ENCODE results near the gene NPB.
"Not testable (repeated sequence)": the region's sequence is repeated elsewhere in the genome, so short reads cannot be mapped to it uniquely, and the experiment has no call there.

Gene NPB

GRCh38 chr17:81911969-81912368 lies 9.9 kb downstream of the NPB start:
- DNase-seq (ENCODE audit: low read depth in 2 of 2) = no peak

DNA sequence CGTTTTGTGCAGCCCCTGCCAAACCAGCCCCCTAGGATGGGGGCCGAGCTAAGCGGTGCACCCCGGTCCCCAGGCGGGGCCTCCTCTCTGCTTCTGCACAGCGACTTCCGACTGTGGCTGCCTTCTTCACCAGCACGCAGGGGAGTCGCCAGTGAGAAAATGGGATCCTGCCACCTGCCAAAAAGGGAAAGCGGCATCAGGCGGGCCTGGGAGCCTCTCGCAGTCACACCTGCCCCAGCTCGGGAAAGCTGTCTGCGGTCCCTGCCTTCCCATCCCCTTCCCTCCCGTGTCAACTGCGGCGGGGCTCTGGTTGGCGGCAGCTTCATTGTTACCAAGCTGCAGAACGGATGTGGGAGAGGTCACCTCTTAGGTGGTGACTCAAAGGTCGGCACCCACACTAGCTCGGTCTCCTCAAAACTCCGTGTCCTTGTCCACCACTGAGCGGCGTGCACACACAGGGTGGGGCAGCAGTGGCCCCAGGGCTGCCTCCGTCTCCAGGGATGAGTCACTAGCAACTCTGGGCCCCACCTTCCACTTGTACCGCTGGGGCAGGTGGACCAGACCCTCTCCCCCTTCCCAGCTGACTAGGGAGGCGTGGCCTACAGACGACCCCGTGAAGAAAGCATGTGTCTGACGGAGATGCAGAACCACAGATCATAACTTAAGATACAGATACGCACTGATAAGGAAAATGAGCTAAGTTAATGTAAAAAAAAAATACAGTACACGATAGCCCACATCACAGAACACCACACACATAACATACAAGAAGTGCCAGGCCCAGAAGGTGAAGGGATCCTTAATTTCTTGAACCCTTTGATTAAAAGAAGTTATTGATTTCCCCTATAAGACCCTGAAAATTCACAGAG lies 10.6 kb downstream of the NPB start:
- DNase-seq (ENCODE audit: low read depth in 2 of 2) = no peak

- DNase-seq (ENCODE audit: low read depth in 2 of 2) = no peak
Observed at GRCh38 chr17:81913394-81914102, 11.5 kb downstream of the NPB start.

GRCh38 chr17:81914103-81914850 lies 12.2 kb downstream of the NPB start:
- DNase-seq (ENCODE audit: low read depth in 2 of 2) = no peak

DNA sequence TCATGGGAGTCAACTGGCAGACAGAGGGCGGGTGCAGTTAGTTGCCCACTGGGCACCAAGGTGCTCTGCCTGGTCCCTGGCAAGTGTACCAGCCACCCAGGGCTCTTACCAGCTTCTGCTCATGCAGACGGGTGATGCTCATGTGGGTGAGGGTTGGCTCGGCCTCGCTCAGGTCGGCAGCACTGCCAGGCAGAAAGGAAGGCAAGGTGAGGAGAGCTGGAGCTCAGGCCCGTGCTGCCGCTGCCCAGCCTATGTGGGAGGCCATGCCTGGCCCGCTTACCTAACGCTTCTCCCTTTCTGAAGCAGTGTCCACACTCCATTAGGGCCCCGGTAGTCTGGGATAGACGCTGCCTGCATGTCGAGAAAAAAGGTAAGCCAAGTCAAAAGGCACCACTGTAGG lies 13.3 kb downstream of the NPB start:
- no peak for DNase-seq (ENCODE audit: low read depth in 2 of 2)

DNA sequence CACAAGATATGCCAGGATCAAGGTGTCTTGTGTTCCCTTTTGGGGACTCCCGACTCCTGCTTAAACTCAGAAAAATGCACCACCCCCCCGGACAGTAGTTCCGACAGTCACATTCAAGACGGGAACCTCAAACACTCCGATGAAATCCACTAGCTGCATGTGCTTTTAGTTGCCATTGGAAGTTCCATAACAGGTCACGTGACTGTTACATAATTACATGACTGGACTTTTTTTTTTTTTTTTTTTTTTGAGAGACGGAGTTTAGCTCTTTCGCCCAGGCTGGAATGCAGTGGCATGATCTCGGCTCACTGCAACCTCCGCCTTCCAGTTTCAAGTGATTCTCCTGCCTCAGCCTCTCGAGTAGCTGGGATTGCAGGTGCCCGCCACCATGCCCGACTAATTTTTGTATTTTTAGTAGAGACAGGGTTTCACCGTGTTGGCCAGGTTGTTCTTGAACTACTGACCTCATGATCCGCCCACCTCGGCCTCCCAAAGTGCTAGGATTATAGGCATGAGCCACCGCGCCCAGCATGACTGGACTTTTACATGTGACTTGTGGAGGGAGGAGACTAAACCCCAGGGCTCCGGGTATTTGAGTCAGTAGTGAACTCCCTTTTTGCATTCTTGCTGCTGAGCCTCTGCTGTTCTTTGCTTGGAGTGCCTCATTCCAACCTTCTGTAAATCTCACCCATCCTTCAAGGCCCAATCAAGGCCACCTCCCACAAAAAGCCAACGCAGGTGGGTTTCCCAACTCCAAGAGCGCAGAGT lies 14.4 kb downstream of the NPB start:
- no peak for DNase-seq (ENCODE audit: low read depth in 2 of 2)

- peak; percentile 60 to 71 for DNase-seq (ENCODE audit: low read depth in 2 of 2)
Observed at GRCh38 chr17:81917565-81918332, 15.7 kb downstream of the NPB start, which contains the start of gene SIRT7. Gene SIRT7 (minus strand): TSS chr17:81918176. CDS start chr17:81918131, 45 bp downstream.

DNA sequence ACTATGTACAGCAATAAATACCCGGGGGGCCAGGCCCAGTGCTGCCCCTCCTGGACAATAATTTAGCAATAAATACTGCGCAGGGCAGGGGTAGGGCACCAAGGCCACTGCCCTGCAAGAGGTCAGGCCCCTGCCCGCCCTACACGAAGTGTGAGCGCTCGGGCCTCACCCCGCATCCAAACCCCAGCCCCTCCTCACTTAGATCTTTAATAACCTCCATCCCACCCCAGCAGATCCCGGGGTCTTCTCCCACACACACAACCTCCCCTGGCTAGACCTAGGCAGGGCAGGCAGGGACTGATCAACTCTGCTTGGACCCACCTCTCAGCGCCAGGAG lies 16.3 kb downstream of the NPB start:
- not testable (repeated sequence) for DNase-seq (ENCODE audit: low read depth in 2 of 2)

- no peak for DNase-seq (ENCODE audit: low read depth in 2 of 2)
Observed at GRCh38 chr17:81918832-81919545, 17.0 kb downstream of the NPB start.

- DNase-seq (ENCODE audit: low read depth in 2 of 2) = no peak
Observed at GRCh38 chr17:81920612-81921536, 18.8 kb downstream of the NPB start.

GRCh38 chr17:81921537-81921862 lies 19.5 kb downstream of the NPB start:
- no peak for DNase-seq (ENCODE audit: low read depth in 2 of 2)

GRCh38 chr17:81921996-81922565 lies 20.0 kb downstream of the NPB start:
- no peak for DNase-seq (ENCODE audit: low read depth in 2 of 2)

DNA sequence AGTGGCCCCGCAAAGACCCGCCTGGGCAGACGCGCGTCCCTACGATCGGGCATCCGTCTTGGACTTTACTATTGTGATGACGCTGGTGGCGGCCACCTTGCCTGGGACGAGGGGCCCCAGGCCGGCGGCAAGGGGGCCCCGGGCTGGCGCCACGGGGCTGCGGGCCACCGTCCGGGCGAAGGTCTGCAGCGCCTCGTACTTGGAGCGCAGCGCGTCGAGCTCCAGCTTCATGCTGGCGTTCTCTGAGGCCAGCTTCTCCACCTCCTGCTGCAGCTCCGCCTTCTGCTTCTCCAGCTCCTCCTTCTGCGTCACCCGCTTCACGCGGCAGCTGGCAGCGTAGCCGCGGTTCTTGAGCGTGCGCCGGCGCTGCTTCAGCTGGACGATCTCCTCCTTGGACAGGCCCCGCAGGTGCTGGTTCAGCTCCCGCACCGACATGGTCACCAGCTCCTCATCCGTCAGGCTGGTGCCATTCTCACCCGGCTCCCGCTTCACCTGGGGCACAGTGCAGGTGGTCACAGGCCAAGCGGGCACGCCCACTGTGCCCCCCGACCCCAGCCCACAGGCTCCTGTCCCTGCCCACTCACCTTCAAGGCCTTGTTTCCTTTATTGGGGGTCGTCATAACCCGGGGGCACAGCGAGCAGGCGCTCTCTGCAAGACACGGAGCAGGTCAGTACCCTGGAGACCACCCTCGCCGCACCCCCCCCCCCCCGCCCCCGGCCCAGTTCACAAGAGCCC lies 20.7 kb downstream of the NPB start:
- DNase-seq (ENCODE audit: low read depth in 2 of 2) = no peak

DNA sequence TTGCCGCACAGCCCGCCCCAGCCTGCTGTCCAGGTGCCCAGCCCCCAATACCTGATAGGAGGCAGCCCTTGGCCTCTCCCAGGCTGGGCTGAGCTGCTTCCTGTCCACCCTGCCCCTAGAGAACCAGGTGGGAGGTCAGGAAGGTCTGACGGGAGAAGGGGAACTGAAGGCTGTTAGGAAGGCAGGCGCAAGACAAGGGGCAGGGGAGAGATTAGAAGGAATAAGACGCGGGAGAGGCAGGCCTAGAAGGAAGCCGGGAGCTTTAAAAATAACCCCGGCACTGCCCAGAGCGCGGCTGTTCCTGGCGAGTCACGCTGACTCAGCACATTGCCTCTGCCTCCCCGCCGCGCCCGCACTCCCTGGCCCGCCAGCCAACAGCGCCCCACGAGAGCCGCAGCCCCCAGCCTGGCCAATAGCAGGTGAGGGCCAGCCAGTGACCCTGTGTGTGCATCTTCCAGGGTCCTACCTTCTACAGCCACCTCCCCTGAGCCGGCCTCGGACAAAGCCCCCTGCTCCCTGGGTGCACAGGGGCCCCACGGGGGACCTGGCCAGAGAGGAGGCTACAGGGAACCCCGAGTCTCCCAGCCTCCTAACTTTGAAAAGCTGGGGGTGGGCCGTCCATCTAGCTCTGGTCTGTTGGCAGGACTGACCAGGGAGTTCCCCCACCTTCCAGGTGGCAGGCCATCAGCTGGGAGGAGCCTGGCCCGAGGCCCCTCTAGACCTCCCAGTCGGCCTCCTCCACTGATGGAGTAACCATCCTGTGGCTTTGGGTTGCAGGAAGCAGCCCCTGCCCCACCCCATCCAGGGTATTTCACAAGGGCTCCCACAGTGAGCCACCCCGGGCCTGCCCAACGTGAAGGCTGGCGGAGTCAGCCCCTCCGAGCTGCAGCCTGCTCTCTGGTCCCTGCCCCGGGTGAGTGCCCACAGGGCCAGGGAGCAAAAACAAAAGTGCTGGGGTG lies 21.5 kb downstream of the NPB start:
- no peak for DNase-seq (ENCODE audit: low read depth in 2 of 2)

GRCh38 chr17:81924557-81925532 lies 22.8 kb downstream of the NPB start:
- no peak for DNase-seq (ENCODE audit: low read depth in 2 of 2)

Measured in activated CD4-positive, alpha-beta T cell treated with anti-CD3 and anti-CD28 coated beads for 24 hours (primary cell).